ENCODE data around the gene RNASEL.

The RNASEL gene

DNA sequence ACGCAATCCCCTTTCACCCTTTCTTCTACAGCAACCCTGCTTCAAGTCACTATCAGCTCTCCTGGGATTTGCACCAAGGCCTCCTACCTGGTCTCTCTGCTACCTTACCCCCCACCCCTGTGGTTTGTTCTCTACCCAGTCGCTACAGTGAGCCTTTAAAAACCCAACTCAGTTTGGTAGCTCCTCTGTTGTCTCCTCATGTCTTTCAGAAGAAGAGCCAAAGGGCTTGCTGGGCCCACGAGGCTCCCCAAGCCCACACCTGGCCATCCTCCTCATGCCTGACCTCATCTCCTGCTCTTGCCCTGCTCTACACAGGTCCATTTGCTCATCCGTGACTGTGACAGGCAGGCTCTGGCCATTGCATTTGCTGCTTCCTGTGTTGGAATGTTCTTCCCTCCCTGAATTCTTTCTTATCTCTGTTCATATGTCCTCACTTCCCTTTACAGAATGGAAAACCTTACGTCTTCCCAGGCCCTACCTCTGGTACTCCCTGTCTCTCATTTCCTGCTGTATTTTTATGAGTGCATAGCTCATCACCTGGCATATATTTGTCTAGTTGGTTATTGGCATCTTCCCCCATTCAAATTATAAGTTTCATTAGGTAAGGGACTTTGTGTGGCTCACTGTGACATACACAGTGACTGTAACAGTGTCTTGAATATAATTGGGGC is 11.8 kb upstream of the RNASEL start:
- H3K4me1 Mint-ChIP-seq (ENCODE audit: low read depth) = peaks cover 20% of the 10 kb centered on the region
- DNase-seq (ENCODE audit: low spot score) = no peak
- H3K4me3 Mint-ChIP-seq = no peak overlapping the region
- H3K36me3 Mint-ChIP-seq (ENCODE audit: low read depth) = peaks cover 21% of the 10 kb centered on the region
- no peaks in the 10 kb centered on the region for H3K27me3 Mint-ChIP-seq (ENCODE audit: low read depth)
- H3K9me3 Mint-ChIP-seq = no peaks in the 10 kb centered on the region
- H3K27ac Mint-ChIP-seq = no peak overlapping the region

DNA sequence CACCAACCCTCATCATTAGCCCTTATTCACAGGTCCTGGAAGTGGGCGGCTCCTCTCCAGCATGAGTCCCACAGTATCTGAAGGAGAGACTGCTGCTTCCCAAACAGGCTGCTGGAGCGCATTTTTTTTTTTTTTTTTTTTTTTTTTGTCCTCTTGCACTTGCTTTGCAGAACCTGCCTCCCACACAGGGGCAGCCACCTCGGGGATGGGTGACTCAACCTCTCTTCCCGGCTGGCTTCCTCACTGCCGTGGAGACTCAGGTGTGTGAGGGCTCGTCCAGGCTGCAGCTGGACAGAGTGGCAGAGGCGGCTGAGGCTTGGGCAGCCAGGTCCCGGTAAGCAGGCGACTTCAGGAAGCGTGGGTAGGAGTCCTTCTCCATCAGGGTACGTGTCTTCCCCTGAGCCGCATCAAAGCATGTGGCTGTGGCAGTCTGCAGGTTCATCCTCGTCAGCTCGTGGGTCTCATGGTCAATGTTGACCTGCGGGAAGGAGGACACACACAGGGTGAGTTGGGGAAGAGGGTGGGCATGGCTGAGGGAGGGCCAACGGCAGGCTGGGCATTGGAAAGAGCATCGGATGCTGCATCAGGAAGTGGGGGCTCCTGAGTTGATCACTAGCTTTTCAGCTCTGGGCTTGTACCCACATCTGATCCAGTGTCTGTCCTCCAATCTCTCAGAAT is 11.1 kb upstream of the RNASEL start:
- no peaks in the 10 kb centered on the region for H3K27me3 Mint-ChIP-seq (ENCODE audit: low read depth)
- no peaks in the 10 kb centered on the region for H3K9me3 Mint-ChIP-seq
- no peak for DNase-seq (ENCODE audit: low spot score)
- no peak overlapping the region for H3K27ac Mint-ChIP-seq
- peaks cover 21% of the 10 kb centered on the region for H3K4me1 Mint-ChIP-seq (ENCODE audit: low read depth)
- H3K36me3 Mint-ChIP-seq (ENCODE audit: low read depth) = peaks cover 21% of the 10 kb centered on the region
- no peak overlapping the region for H3K4me3 Mint-ChIP-seq

DNA sequence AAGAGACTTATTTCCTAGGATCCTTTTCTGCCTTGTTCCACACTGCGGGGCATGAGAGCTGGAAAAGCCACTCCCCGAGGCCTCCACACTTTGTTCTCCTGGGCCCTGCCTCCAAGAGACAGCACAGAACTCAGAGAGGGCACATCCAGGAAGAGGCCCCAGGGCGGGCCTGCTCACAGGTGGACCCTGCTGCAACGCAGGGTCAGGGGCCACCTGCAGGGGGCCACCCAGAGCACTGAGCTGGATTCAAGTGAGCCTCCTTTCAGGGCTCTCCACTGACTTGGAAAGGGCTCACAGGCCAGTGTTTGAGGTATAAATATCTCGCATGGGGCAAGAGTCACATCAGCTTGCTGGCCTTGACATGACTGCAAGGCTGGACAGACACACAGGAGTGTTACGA is 10.3 kb upstream of the RNASEL start:
- Mint-ChIP-seq H3K9me3 (no peaks in the 10 kb centered on the region), H3K27me3 (ENCODE audit: low read depth) (no peaks in the 10 kb centered on the region), H3K4me3 (no peak overlapping the region), H3K27ac (no peak overlapping the region), H3K4me1 (ENCODE audit: low read depth) (peaks cover 14% of the 10 kb centered on the region), H3K36me3 (ENCODE audit: low read depth) (peaks cover 21% of the 10 kb centered on the region)
- DNase-seq (ENCODE audit: low spot score) = no peak

DNA sequence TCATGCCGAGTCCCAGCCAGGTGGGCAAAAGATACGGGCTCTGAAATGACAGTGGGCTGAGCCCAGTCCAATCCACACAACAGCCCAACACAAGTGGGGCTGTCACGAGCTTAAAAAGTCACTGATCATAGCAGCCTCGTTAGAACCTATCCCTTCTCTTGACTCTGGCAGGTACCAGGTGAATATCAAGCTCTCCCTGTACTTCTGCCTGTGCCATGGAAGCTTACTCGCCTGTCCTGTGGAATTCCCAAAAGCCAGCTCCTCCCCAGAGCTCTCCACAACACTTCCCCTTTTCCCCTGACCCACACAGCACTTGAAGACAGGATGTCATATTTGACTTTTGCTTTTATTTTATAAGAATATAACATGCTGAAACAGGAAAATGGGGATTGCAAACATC is 9.2 kb upstream of the RNASEL start:
- Mint-ChIP-seq H3K9me3 (no peaks in the 10 kb centered on the region), H3K27me3 (ENCODE audit: low read depth) (peaks cover 8% of the 10 kb centered on the region), H3K36me3 (ENCODE audit: low read depth) (peaks cover 16% of the 10 kb centered on the region), H3K4me3 (no peak overlapping the region), H3K4me1 (ENCODE audit: low read depth) (peaks cover 10% of the 10 kb centered on the region), H3K27ac (no peak overlapping the region)
- no peak for DNase-seq (ENCODE audit: low spot score)

DNA sequence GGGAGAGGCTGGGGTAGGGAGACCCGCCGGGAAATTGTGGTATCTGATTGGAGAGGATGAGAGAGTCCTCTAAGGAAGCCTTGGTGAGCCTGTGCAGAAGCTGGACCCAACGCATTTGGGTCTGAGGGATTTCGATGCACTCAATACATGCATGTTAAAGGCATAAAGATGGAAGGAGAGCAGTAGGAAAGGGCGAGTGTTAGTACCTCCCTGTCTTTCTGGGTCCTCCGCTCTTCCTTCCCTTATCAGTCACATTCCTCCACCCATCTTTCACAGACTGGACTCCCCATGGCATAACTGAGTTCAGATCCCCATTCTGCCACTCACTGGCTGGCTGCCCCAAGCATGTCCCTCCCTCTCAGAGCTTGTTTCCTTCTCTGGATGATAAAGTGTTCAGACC is 7.9 kb upstream of the RNASEL start:
- Mint-ChIP-seq H3K4me1 (ENCODE audit: low read depth) (peaks cover 7% of the 10 kb centered on the region), H3K36me3 (ENCODE audit: low read depth) (peaks cover 13% of the 10 kb centered on the region), H3K27me3 (ENCODE audit: low read depth) (peaks cover 13% of the 10 kb centered on the region), H3K9me3 (no peaks in the 10 kb centered on the region), H3K4me3 (no peak overlapping the region), H3K27ac (no peak overlapping the region)
- DNase-seq (ENCODE audit: low spot score) = no peak

DNA sequence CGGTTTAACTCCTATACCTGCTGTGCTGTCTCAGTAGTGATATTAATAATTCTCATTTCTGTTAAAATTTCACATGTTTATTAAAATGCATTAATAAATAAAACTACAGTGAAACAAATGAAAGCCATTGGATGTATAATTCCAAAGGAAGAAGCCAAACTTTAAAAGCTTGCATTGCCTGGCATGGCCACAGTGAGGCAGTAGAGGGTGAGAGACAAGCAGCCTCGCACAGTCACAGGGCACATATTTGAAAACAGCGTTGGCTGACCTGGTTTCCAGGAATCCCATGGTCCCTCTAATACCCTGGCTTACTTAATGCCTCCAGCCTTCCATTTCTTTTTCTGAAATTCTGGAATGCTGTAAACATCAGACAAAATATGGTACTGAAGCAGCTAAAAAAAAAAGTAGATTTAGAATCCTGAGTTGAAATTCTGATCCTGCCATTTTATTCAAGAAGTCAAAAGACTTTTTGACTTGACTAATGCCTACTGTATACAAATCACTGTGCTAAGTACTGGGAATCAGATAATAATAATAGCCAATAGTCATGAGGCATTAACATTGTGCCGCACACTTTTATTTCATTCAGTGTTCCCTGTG is 6.7 kb upstream of the RNASEL start:
- Mint-ChIP-seq H3K9me3 (no peaks in the 10 kb centered on the region), H3K4me1 (ENCODE audit: low read depth) (peaks cover 7% of the 10 kb centered on the region), H3K36me3 (ENCODE audit: low read depth) (peaks cover 13% of the 10 kb centered on the region), H3K27me3 (ENCODE audit: low read depth) (peaks cover 16% of the 10 kb centered on the region), H3K27ac (no peak overlapping the region), H3K4me3 (no peak overlapping the region)
- peak; percentile 41 for DNase-seq (ENCODE audit: low spot score)

DNA sequence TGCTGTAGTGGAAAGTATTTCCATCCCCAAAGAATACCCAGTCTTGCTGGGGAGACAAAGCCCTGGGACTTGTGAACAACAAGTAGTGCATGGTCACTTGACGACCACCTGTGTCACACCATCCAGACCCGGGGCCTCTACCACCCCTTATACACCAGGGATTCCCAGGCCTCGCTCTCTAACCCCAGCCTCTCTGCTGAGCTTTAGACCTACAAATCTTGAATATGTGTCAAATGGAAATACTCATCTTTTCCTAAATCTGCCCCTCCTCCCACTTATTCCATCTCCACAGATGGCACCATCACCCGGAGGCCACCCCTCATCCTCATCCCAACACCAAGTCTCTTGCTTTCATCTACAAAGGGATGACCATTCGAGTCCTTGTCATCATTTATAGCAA is 875 bp upstream of the RNASEL start:
- Mint-ChIP-seq H3K27ac (peak overlapping the region; percentile 81), H3K36me3 (ENCODE audit: low read depth) (peaks cover 9% of the 10 kb centered on the region), H3K9me3 (no peaks in the 10 kb centered on the region), H3K4me1 (ENCODE audit: low read depth) (peaks cover 23% of the 10 kb centered on the region), H3K27me3 (ENCODE audit: low read depth) (peaks cover 16% of the 10 kb centered on the region), H3K4me3 (peak overlapping the region; percentile 94)
- DNase-seq (ENCODE audit: low spot score) = no peak

DNA sequence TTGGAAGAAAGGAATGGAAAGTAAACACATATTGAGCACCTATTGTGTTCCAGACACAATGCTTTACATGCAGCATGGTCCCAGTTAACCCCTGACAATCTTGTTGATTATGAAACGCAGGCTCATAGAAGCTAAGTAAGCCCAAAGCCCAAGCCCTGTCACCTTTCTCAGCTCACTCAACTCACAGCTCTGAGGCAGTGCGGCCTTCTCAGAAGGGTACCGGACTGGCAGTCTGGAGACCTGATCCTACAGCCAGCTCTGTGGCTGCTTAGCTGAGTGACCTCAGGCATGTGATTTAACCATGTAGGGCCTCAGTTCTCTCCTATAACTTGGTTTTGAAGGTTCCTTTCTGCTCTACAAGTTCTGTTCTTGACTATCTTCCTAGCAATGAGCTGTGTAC is 464 bp upstream of the RNASEL start:
- Mint-ChIP-seq H3K36me3 (ENCODE audit: low read depth) (peaks cover 9% of the 10 kb centered on the region), H3K9me3 (no peaks in the 10 kb centered on the region), H3K27me3 (ENCODE audit: low read depth) (peaks cover 16% of the 10 kb centered on the region), H3K4me3 (peak overlapping the region; percentile 94), H3K27ac (peak overlapping the region; percentile 99), H3K4me1 (ENCODE audit: low read depth) (peaks cover 23% of the 10 kb centered on the region)
- DNase-seq (ENCODE audit: low spot score) = no peak

DNA sequence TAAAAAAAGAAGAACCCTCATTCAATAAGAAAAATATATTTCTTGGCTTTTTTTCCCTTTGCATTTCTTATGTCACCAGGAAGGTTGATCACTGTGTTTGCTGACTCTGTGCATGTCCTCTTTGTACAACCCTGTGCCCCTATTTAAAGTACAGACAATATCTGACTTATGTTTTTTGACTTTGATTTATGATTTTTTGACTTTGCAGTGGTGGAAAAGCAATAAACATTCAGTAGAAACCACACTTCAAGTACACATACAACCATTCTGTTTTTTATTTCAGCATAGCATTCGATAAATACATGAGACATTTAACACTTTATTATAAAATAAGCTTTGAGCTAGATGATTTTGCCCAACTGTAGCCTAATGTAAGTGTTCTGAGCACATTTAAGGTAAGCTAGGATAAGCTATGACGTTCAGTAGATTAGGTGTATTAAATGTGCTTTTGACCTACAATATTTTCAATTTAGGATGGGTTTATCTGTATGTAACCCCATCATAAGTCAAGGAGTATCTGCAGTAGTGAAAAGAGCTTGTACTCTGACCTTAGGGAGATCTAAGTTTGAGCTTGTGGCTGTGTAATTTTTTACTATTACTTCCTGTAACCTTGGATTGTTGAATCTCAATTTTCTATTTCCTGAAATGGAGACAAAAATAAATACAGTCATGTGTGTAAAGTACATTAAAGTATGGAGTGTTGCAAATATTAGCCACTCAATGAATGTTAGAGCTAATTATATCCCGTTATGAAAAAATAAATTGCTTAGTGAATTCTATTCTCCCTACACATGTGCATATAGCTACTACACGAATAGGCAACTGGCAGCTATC is 1.2 kb downstream of the RNASEL start:
- Mint-ChIP-seq H3K4me3 (peak overlapping the region; percentile 94), H3K36me3 (ENCODE audit: low read depth) (peaks cover 18% of the 10 kb centered on the region), H3K4me1 (ENCODE audit: low read depth) (peaks cover 23% of the 10 kb centered on the region)

DNA sequence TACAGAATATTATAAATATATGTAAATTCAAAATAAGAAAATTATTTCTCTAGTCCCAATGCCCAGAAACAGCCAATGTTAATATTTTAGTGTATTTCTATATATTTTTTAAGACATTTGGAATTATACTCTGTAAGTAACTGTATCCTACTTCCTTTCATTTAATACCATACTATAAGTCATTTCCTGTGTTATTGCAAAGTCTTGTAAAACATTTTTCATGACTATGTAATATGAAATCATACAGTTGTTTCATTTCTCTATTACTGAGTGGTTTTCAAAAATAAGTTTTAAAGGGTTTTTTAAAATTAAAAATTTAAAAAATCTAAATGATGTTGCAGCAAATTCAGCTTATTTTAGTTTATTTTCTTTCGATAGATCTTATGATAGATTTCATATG is 2.0 kb downstream of the RNASEL start:
- Mint-ChIP-seq H3K4me1 (ENCODE audit: low read depth) (peaks cover 23% of the 10 kb centered on the region), H3K27me3 (ENCODE audit: low read depth) (peaks cover 5% of the 10 kb centered on the region), H3K27ac (no peak overlapping the region), H3K36me3 (ENCODE audit: low read depth) (peaks cover 20% of the 10 kb centered on the region), H3K4me3 (no peak overlapping the region), H3K9me3 (no peaks in the 10 kb centered on the region)
- DNase-seq (ENCODE audit: low spot score) = no peak

More for the DNA sequence above, 1.2 kb downstream of the RNASEL start:
- Mint-ChIP-seq H3K27me3 (ENCODE audit: low read depth) (peaks cover 6% of the 10 kb centered on the region), H3K9me3 (no peaks in the 10 kb centered on the region), H3K27ac (peak overlapping the region; percentile 99)
- no peak for DNase-seq (ENCODE audit: low spot score)

DNA sequence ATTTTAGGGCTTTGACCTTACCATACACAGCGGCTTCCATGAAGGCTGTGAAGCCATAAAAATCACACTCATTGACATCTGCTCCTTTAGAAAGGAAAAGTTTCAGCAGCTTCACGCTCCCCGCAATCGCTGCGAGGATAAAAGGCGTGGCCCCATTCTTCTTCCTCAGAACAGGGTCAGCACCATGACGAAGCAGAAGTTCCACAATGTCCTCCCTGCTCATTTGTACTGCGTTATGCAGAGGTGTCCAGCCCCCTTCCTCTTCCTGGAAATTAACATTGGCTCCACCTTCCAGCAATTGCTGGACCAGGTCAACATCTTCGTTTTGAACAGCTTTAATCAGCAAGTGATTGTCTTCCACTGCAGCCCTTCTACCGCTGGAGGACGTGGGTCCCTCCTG is 2.7 kb downstream of the RNASEL start:
- Mint-ChIP-seq H3K9me3 (no peaks in the 10 kb centered on the region), H3K4me1 (ENCODE audit: low read depth) (peaks cover 23% of the 10 kb centered on the region), H3K27ac (no peak overlapping the region), H3K36me3 (ENCODE audit: low read depth) (peaks cover 20% of the 10 kb centered on the region), H3K4me3 (no peak overlapping the region), H3K27me3 (ENCODE audit: low read depth) (no peaks in the 10 kb centered on the region)
- DNase-seq (ENCODE audit: low spot score) = no peak

DNA sequence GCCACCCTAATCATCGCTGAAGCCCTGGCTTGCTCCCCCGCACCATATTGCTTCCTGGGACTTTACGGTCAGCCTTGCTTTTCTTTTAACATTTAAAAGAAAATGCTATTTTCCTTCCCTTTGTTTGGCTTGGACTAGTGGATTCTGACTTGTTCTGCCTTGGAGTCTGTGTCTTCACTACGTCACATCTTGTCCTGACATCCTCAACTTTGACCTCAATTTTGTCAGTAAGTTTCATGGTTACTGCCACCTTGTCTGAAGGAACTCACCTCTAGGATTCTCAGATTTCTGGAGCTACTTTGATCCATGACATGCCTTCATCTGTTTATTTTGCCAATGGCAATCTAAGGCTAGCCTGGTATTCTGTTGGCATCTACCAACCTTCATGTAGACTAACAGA is 4.3 kb downstream of the RNASEL start:
- no peak for DNase-seq (ENCODE audit: low spot score)
- Mint-ChIP-seq H3K27me3 (ENCODE audit: low read depth) (no peaks in the 10 kb centered on the region), H3K4me3 (no peak overlapping the region), H3K27ac (no peak overlapping the region), H3K4me1 (ENCODE audit: low read depth) (peaks cover 22% of the 10 kb centered on the region), H3K9me3 (no peaks in the 10 kb centered on the region), H3K36me3 (ENCODE audit: low read depth) (peaks cover 32% of the 10 kb centered on the region)

DNA sequence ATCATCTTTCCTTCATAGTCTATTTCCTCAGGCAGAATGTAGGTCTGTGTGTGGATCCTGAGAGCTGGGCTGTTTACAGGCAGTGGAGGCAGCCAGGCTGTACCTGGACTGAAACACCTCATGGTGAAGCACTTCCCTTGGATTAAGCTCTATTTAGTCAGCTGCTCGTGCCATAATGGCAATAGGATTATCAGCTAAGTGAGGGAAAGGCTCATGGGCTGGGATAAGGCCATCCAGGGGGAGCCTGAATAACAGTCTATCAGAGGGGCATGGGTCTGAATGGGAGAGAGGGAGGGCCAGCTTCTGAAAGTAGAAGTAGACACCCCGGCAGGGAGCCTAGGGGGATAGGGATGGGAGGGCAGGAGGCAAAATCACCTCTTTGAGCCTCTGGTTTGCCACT is 8.3 kb downstream of the RNASEL start:
- peaks cover 43% of the 10 kb centered on the region for H3K36me3 Mint-ChIP-seq (ENCODE audit: low read depth)
- peaks cover 2% of the 10 kb centered on the region for H3K4me1 Mint-ChIP-seq (ENCODE audit: low read depth)
- H3K27ac Mint-ChIP-seq = no peak overlapping the region
- DNase-seq (ENCODE audit: low spot score) = no peak
- no peaks in the 10 kb centered on the region for H3K27me3 Mint-ChIP-seq (ENCODE audit: low read depth)
- H3K9me3 Mint-ChIP-seq = no peaks in the 10 kb centered on the region
- no peak overlapping the region for H3K4me3 Mint-ChIP-seq
